ENCODE results near the gene CX3CR1.

The CX3CR1 gene

GRCh38 chr3:39271363-39271914 lies 8.4 kb downstream of the CX3CR1 start:
- no peak for DNase-seq (ENCODE audit: low read depth)
- TF ChIP-seq, protein P1, sequence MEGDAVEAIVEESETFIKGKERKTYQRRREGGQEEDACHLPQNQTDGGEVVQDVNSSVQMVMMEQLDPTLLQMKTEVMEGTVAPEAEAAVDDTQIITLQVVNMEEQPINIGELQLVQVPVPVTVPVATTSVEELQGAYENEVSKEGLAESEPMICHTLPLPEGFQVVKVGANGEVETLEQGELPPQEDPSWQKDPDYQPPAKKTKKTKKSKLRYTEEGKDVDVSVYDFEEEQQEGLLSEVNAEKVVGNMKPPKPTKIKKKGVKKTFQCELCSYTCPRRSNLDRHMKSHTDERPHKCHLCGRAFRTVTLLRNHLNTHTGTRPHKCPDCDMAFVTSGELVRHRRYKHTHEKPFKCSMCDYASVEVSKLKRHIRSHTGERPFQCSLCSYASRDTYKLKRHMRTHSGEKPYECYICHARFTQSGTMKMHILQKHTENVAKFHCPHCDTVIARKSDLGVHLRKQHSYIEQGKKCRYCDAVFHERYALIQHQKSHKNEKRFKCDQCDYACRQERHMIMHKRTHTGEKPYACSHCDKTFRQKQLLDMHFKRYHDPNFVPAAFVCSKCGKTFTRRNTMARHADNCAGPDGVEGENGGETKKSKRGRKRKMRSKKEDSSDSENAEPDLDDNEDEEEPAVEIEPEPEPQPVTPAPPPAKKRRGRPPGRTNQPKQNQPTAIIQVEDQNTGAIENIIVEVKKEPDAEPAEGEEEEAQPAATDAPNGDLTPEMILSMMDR (IDR thresholded peaks at IDR 0.05; ENCODE audit: low read depth, low read length, missing control alignments), result no peak
- in situ Hi-C loops (cut with HindIII; ENCODE audit: low sequenced_read_pairs), result no loop called here
- H3K4me3 ChIP-seq (ENCODE audit: low read depth, low read length), result no peak overlapping the region

DNA sequence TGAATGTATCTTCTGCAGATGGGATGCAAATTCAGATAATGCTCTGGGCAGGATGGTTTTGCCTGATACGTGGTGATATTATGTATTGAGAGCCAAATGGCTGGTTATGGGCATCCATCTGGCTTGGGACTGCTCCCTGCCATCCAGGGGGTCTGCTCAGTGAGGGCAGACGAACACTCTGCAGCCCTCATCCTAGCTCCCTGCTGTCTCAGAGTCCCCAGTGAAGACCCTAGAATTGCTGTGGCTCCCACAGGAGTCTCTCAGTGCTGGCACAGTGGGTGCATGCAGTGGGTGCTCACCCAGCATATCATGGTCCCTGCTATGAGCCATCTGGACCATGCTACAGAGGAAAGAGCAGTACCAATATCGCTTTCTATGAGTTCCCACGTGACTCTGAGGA lies 10.3 kb downstream of the CX3CR1 start:
- no peak overlapping the region for H3K4me3 ChIP-seq (ENCODE audit: low read depth, low read length)
- DNase-seq (ENCODE audit: low read depth), result no peak
- TF ChIP-seq, protein P1 (IDR thresholded peaks at IDR 0.05; ENCODE audit: low read depth, low read length, missing control alignments), result no peak
- in situ Hi-C loops (cut with HindIII; ENCODE audit: low sequenced_read_pairs), result no loop called here

DNA sequence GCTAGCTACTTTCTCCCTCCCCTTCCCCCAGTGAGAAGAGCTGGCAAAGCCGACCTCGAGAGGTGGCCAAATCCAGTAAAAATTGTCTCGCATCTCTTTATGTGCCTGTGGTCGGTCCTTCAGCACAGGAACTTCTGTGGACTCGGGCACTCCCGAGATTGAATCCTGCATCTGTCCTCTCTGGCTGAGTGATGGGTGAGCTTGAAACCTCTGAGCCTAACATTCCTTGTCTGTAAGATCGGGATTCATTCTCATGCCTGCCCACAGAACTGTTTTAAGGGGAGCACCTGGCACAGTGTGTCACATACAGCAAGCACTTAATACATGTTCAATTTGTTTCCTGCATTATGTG lies 11.3 kb downstream of the CX3CR1 start:
- DNase-seq (ENCODE audit: low read depth), result no peak
- TF ChIP-seq, protein P1 (IDR thresholded peaks at IDR 0.05; ENCODE audit: low read depth, low read length, missing control alignments), result no peak
- in situ Hi-C loops (cut with HindIII; ENCODE audit: low sequenced_read_pairs), result no loop called here
- H3K4me3 ChIP-seq (ENCODE audit: low read depth, low read length), result no peak overlapping the region

DNA sequence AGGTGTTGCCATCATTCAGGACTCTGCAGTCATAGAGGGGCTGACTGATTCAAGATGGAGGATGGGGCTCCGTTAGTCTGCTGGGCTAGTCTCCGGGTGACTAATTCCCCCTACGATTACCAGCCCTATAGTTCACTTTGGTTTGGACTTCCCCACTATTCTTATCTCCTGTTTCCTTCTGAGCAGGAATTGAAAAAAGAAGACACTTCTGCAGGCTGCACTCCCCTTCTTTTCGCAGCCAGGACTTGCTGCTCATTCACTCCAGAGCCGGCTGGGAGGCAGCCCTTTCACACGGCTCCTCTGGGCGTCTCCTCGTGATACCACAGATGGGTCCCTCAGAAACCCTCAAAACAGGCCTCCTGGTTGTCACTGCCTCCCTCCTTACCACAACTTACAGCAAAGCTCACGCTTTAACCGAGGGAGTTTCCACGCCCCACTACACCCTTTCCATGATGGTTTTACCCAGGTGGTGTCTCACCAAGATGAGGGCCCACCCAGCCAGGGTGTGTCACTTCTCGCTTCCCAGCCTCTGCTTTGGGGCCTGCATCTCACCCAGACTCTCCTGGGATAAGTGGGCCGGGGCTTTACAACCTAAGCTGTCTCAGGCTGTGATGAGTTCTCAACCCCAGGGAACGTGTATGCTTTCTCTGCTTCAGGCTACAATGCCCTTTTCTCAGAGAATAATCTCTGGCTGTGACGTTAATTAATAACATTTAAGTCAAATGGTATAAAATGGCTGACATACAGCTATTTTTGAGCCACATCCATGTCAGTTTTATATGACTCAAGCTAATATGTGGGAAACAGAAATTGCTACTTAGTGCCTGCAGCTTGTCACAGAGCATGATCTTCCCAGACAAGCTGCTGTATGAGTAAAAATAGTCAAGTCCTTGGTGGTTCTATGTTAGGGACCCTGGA lies 11.9 kb downstream of the CX3CR1 start:
- in situ Hi-C loops (cut with HindIII; ENCODE audit: low sequenced_read_pairs), result no loop called here
- H3K4me3 ChIP-seq (ENCODE audit: low read depth, low read length), result no peak overlapping the region
- TF ChIP-seq, protein P1 (IDR thresholded peaks at IDR 0.05; ENCODE audit: low read depth, low read length, missing control alignments), result no peak
- DNase-seq (ENCODE audit: low read depth), result no peak

- in situ Hi-C loops (cut with HindIII; ENCODE audit: low sequenced_read_pairs), result no loop called here
- DNase-seq (ENCODE audit: low read depth), result no peak
- TF ChIP-seq, protein P1 (IDR thresholded peaks at IDR 0.05; ENCODE audit: low read depth, low read length, missing control alignments), result no peak
- H3K4me3 ChIP-seq (ENCODE audit: low read depth, low read length), result no peak overlapping the region
Observed at GRCh38 chr3:39264053-39264452, 15.8 kb downstream of the CX3CR1 start.

GRCh38 chr3:39263576-39263975 lies 16.3 kb downstream of the CX3CR1 start:
- TF ChIP-seq, protein P1 (IDR thresholded peaks at IDR 0.05; ENCODE audit: low read depth, low read length, missing control alignments), result no peak
- H3K4me3 ChIP-seq (ENCODE audit: low read depth, low read length), result no peak overlapping the region
- no peak for DNase-seq (ENCODE audit: low read depth)
- in situ Hi-C loops (cut with HindIII; ENCODE audit: low sequenced_read_pairs), result no loop called here

Data from astrocyte of the cerebellum (primary cell).